Bronchial smooth muscle cell (primary cell): Measurements from ENCODE around the gene KRTAP4-4. TPM values are rescaled to one million over a fixed set of nuclear protein-coding genes. Genes with fewer than 3 reads are reported as not detected.

Source experiments
- total RNA-seq: library from RNA; depleted of rRNA; stranded (reverse); fragments of >200 nt; gene quantifications from 2 replicates; pipeline ENCODE4 v1.2.1, GENCODE V29; 2014

KRTAP4-4 gene
- total RNA-seq = not detected in 2 replicates

GRCh38 chr17:41160648-41161047 lies at the start of gene KRTAP4-4:
KRTAP4-4 (minus strand) TSS chr17:41160748; CDS start chr17:41160691, 57 bp downstream.

GRCh38 chr17:41189837-41190318 lies 29.3 kb upstream of the KRTAP4-4 start, which contains the start of gene KRTAP9-1:
KRTAP9-1 (plus strand) TSS chr17:41189887; CDS start chr17:41189887, 0 bp downstream.

DNA sequence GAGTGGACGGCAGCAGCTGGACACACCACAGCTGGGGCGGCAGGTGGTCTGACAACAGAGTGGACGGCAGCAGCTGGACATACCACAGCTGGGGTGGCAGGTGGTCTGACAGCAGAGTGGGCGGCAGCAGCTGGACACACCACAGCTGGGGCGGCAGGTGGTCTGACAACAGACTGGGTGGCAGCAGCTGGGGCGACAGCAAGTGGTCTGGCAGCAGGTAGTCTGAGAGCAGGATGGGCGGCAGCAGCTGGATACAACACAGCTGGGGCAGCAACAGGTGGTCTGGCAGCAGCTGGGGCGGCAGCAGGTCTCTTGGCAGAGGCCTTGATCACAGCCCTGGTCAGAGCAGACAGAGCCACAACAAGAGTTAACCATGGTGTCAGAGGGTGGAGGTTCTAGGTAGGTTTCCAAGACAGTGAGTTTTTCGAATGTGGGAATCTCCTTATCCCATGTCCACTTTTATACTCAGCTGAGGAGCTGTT lies 24.0 kb upstream of the KRTAP4-4 start, which contains the start of gene KRTAP4-1:
TSS of gene KRTAP4-1 (minus strand) at position 432 of the 482 bp plus-strand sequence. CDS start at position 375, 57 bp downstream.

GRCh38 chr17:41177727-41178271 lies 17.3 kb upstream of the KRTAP4-4 start, which contains the start of gene KRTAP4-2:
KRTAP4-2 (minus strand) TSS chr17:41178221; CDS start chr17:41178164, 57 bp downstream.

DNA sequence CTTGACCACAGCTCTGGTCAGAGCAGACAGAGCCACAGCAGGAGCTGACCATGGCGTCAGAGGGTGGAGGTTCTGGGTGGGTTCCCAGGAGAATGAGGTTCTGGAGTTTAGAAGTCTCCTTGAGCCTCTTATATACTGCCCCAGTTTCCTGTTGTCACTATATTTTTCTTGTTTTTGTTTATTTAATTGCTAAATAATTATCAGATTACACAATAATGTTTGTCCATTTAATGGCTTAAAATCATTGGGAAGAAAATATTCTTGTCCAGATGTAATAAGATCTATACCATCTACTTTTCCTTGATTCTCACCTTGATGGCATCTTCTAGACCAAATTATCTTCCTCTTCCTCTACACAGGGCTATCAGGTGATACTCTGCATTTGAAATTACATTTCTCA lies 7.6 kb upstream of the KRTAP4-4 start, which contains the start of gene KRTAP4-3:
TSS of gene KRTAP4-3 (minus strand) at position 101 of the 400 bp plus-strand sequence. CDS start at position 52, 49 bp downstream.

DNA sequence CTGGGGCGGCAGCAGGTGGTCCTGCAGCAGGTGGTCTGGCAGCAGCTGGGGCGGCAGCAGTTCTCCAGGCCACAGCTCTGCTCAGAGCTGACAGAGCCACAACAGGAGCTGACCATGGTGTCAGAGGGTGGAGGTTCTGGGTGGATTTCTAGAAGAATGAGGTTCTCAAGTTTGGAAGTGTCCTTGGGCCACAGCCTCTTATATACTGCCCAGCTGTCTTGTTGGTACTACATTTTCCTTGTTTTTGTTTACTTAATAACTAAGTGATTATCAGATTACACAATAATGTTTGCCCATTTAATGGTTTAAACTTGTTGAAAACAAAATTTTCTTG lies 10.9 kb downstream of the KRTAP4-4 start, which contains the start of gene KRTAP4-5:
TSS of gene KRTAP4-5 (minus strand) at position 174 of the 334 bp plus-strand sequence. CDS start at position 116, 58 bp downstream.

GRCh38 chr17:41140360-41141131 lies 20.0 kb downstream of the KRTAP4-4 start, which contains the start of gene KRTAP4-6:
KRTAP4-6 (minus strand) TSS chr17:41140544; CDS start chr17:41140487, 57 bp downstream.

DNA sequence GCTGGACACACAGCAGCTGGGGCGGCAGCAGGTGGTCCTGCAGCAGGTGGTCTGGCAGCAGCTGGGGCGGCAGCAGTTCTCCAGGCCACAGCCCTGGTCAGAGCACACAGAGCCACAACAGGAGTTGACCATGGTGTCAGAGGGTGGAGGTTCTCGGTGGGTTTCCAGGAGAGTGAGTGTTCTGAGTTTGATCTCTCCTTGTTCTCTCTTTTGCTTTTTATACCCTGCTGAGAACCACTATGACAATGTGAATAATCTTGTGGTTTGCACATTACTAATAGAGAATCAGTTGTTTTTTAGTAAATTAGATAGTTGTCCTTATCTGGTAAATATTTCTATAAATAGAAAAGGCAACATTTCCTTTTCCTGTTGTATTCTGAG lies 36.6 kb downstream of the KRTAP4-4 start, which contains the start of gene KRTAP4-12:
TSS of gene KRTAP4-12 (minus strand) at position 192 of the 381 bp plus-strand sequence. CDS start at position 132, 60 bp downstream.

GRCh38 chr17:41117846-41118386 lies 42.6 kb downstream of the KRTAP4-4 start, which contains the start of gene KRTAP4-11:
KRTAP4-11 (minus strand) TSS chr17:41118373; CDS start chr17:41118315, 58 bp downstream.

Other genes with a start within 250 kb of the KRTAP4-4 start
- gene KRT23, start 223.1 kb downstream of the KRTAP4-4 start, total RNA-seq = 0.16 and 1.1 TPM in 2 replicates
- 0.16 and 0.17 TPM in 2 replicates for gene KRT39, start 193.8 kb downstream of the KRTAP4-4 start, total RNA-seq
- not detected in 2 replicates for gene KRT40, start 176.4 kb downstream of the KRTAP4-4 start, total RNA-seq
- gene KRTAP3-3, start 166.6 kb downstream of the KRTAP4-4 start, total RNA-seq = not detected in 2 replicates
- gene KRTAP3-2, start 160.8 kb downstream of the KRTAP4-4 start, total RNA-seq = not detected in 2 replicates
- not detected in 2 replicates for gene KRTAP3-1, start 151.6 kb downstream of the KRTAP4-4 start, total RNA-seq
- gene KRTAP1-5, start 133.5 kb downstream of the KRTAP4-4 start, total RNA-seq = not detected in 2 replicates
- not detected in 2 replicates for gene KRTAP1-4, start 130.6 kb downstream of the KRTAP4-4 start, total RNA-seq
- gene KRTAP1-3, start 125.9 kb downstream of the KRTAP4-4 start, total RNA-seq = not detected in 2 replicates
- not detected in 2 replicates for gene KRTAP1-1, start 119.3 kb downstream of the KRTAP4-4 start, total RNA-seq
- gene KRTAP2-1, start 113.4 kb downstream of the KRTAP4-4 start, total RNA-seq = not detected in 2 replicates
- gene KRTAP2-2, start 105.5 kb downstream of the KRTAP4-4 start, total RNA-seq = not detected in 2 replicates
- not detected in 2 replicates for gene KRTAP2-3, start 100.6 kb downstream of the KRTAP4-4 start, total RNA-seq
- gene KRTAP2-4, start 94.9 kb downstream of the KRTAP4-4 start, total RNA-seq = not detected in 2 replicates
- not detected in 2 replicates for gene KRTAP4-7, start 76.6 kb downstream of the KRTAP4-4 start, total RNA-seq
- not detected in 2 replicates for gene KRTAP4-8, start 62.6 kb downstream of the KRTAP4-4 start, total RNA-seq
- gene KRTAP4-16, start 58.5 kb downstream of the KRTAP4-4 start, total RNA-seq = not detected in 2 replicates
- gene KRTAP4-9, start 55.4 kb downstream of the KRTAP4-4 start, total RNA-seq = not detected in 2 replicates
- not detected in 2 replicates for gene KRTAP4-11, start 42.4 kb downstream of the KRTAP4-4 start, total RNA-seq
- gene KRTAP4-12, start 36.6 kb downstream of the KRTAP4-4 start, total RNA-seq = not detected in 2 replicates
- not detected in 2 replicates for gene KRTAP4-6, start 20.2 kb downstream of the KRTAP4-4 start, total RNA-seq
- not detected in 2 replicates for gene KRTAP4-5, start 10.9 kb downstream of the KRTAP4-4 start, total RNA-seq
- gene KRTAP4-3, start 7.5 kb upstream of the KRTAP4-4 start, total RNA-seq = not detected in 2 replicates
- not detected in 2 replicates for gene KRTAP4-2, start 17.5 kb upstream of the KRTAP4-4 start, total RNA-seq
- not detected in 2 replicates for gene KRTAP4-1, start 24.2 kb upstream of the KRTAP4-4 start, total RNA-seq
- not detected in 2 replicates for gene KRTAP9-1, start 29.1 kb upstream of the KRTAP4-4 start, total RNA-seq
- not detected in 2 replicates for gene KRTAP9-2, start 65.9 kb upstream of the KRTAP4-4 start, total RNA-seq
- gene KRTAP9-3, start 71.7 kb upstream of the KRTAP4-4 start, total RNA-seq = not detected in 2 replicates
- gene KRTAP9-8, start 77.3 kb upstream of the KRTAP4-4 start, total RNA-seq = not detected in 2 replicates
- gene KRTAP9-4, start 88.9 kb upstream of the KRTAP4-4 start, total RNA-seq = not detected in 2 replicates
- not detected in 2 replicates for gene KRTAP9-9, start 94.6 kb upstream of the KRTAP4-4 start, total RNA-seq
- not detected in 2 replicates for gene KRTAP9-6, start 104.6 kb upstream of the KRTAP4-4 start, total RNA-seq
- not detected in 2 replicates for gene KRTAP9-7, start 115.0 kb upstream of the KRTAP4-4 start, total RNA-seq
- not detected in 2 replicates for gene KRTAP29-1, start 142.1 kb upstream of the KRTAP4-4 start, total RNA-seq
- gene KRTAP16-1, start 148.6 kb upstream of the KRTAP4-4 start, total RNA-seq = not detected in 2 replicates
- not detected in 2 replicates for gene KRTAP17-1, start 155.0 kb upstream of the KRTAP4-4 start, total RNA-seq
- not detected in 2 replicates for gene KRT33A, start 190.1 kb upstream of the KRTAP4-4 start, total RNA-seq
- not detected in 2 replicates for gene KRT33B, start 209.1 kb upstream of the KRTAP4-4 start, total RNA-seq
- not detected in 2 replicates for gene KRT34, start 221.6 kb upstream of the KRTAP4-4 start, total RNA-seq
- not detected in 2 replicates for gene KRT31, start 236.9 kb upstream of the KRTAP4-4 start, total RNA-seq